ENCODE measurements around the gene PRR4.

The PRR4 gene

DNA sequence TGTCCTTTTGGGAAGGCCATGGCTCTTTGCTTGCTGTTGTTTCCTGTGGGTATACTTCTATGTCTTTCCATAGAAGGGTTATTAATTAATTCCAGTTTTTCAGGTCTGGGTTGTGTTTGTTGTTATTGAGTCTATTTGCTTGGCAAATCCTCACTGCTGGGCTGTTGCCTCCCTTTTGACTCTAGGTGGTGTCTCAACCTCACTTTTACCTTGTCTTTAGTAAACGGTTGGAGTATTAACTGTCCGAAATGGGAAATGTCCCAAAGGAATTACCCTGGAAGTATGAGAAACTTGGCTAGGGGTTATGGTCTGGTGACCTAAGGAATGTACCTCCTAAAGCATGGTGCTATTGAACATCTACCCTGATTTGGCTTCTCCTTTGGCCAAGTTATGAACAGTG lies 18.1 kb upstream of the PRR4 start:
- in situ Hi-C loops (cut with MboI; ENCODE audit: low pct_unique_long_range_greater_than_20kb, low sequenced_read_pairs, unreplicated experiment): no loop called here
- TF ChIP-seq, protein P1, sequence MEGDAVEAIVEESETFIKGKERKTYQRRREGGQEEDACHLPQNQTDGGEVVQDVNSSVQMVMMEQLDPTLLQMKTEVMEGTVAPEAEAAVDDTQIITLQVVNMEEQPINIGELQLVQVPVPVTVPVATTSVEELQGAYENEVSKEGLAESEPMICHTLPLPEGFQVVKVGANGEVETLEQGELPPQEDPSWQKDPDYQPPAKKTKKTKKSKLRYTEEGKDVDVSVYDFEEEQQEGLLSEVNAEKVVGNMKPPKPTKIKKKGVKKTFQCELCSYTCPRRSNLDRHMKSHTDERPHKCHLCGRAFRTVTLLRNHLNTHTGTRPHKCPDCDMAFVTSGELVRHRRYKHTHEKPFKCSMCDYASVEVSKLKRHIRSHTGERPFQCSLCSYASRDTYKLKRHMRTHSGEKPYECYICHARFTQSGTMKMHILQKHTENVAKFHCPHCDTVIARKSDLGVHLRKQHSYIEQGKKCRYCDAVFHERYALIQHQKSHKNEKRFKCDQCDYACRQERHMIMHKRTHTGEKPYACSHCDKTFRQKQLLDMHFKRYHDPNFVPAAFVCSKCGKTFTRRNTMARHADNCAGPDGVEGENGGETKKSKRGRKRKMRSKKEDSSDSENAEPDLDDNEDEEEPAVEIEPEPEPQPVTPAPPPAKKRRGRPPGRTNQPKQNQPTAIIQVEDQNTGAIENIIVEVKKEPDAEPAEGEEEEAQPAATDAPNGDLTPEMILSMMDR (IDR thresholded peaks at IDR 0.05; ENCODE audit: extremely low read depth, insufficient read depth, missing control alignments): peak; percentile 17
- DNase-seq (ENCODE audit: low spot score): no peak

DNA sequence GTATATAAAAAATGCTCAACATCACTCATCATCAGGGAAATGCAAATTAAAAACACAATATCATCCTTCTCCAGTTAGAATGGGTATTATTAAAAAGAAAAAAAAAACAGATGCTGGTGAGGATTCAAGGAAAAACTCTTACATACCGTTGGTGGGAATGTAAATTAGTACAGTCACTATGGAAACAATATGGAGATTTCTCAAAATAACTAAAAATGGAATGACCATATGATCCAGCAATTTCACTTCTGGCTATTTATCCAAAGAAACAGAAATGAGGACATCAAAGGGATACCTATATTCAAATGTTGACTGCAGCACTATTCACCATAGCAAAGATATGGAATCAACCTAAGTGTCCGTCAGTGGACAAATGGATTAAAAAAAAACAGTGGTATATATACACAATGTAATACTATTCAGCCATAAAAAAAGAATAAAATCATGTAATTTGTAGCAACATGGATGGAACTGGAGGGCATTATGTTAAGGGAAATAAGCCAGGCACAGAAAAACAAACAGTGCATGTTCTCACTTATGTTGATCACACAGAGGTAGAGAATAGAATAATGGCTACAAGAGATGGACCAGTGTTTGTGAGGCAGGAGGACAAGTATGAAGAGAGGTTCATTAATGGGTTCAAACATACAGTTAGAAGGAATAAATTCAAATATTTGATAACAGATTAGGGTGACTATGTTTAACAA lies 14.4 kb upstream of the PRR4 start:
- no peak for DNase-seq (ENCODE audit: low spot score)
- in situ Hi-C loops (cut with MboI; ENCODE audit: low pct_unique_long_range_greater_than_20kb, low sequenced_read_pairs, unreplicated experiment): no loop called here
- TF ChIP-seq, protein P1 (IDR thresholded peaks at IDR 0.05; ENCODE audit: extremely low read depth, insufficient read depth, missing control alignments): no peak

DNA sequence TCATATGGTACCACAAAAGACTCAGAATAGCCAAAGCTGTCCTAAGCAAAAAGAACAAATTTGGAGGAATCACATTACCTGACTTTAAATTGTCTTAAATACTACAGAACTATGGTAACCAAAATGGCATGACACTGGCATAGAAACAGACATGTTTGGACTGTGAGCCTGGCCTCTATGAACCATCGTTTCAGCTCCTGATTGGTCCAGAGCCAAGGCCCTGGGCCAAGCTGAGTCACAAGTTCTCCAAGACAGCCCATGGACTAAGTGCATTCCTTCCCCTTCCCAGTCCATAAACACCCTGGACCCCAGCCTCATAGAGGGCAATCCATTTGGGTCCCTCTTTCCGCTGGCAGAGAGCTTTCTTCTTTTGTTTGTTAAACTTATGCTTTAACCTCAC lies 12.1 kb upstream of the PRR4 start:
- DNase-seq (ENCODE audit: low spot score): no peak
- TF ChIP-seq, protein P1 (IDR thresholded peaks at IDR 0.05; ENCODE audit: extremely low read depth, insufficient read depth, missing control alignments): no peak
- in situ Hi-C loops (cut with MboI; ENCODE audit: low pct_unique_long_range_greater_than_20kb, low sequenced_read_pairs, unreplicated experiment): no loop called here

DNA sequence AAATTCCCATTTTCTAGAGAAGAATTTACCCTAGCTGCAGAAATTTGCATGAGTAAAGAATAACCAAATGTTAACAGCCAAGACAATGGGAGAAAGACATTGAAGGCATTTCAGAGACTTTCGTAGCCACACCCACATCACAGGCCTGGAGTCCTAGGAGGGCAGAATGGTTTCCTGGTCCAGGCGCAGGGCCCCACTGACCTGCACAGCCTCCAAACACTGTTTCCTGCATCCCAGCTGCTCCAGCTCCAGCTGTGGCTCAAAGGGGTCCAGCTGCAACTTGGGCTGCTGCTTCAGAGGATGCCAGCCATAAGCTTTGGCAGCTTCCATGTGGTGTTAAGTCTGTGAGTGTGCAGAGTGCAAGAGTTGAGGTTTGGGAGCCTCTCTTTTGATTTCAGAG lies 6.5 kb upstream of the PRR4 start:
- no peak for DNase-seq (ENCODE audit: low spot score)
- in situ Hi-C loops (cut with MboI; ENCODE audit: low pct_unique_long_range_greater_than_20kb, low sequenced_read_pairs, unreplicated experiment): no loop called here
- TF ChIP-seq, protein P1 (IDR thresholded peaks at IDR 0.05; ENCODE audit: extremely low read depth, insufficient read depth, missing control alignments): no peak

DNA sequence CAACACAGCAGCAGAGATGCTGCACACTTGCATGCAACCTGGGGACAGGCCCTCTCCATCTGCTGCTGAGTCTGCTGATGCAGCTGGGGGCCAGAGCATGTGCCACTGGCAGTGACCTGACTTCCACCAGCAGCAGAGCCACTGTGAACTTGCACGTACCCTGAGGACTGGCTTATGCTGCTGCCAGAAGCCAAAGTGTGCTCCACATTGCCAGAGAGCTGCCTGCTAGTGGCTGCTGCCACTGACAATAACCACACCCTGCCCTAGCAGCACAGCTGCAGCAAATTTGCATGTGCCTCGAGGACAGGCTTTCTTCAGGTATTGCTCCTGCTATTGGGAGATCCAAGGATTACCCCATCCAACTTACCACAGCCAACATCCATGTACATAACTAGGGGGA lies 4.5 kb upstream of the PRR4 start:
- no peak for DNase-seq (ENCODE audit: low spot score)
- TF ChIP-seq, protein P1 (IDR thresholded peaks at IDR 0.05; ENCODE audit: extremely low read depth, insufficient read depth, missing control alignments): no peak
- in situ Hi-C loops (cut with MboI; ENCODE audit: low pct_unique_long_range_greater_than_20kb, low sequenced_read_pairs, unreplicated experiment): no loop called here

DNA sequence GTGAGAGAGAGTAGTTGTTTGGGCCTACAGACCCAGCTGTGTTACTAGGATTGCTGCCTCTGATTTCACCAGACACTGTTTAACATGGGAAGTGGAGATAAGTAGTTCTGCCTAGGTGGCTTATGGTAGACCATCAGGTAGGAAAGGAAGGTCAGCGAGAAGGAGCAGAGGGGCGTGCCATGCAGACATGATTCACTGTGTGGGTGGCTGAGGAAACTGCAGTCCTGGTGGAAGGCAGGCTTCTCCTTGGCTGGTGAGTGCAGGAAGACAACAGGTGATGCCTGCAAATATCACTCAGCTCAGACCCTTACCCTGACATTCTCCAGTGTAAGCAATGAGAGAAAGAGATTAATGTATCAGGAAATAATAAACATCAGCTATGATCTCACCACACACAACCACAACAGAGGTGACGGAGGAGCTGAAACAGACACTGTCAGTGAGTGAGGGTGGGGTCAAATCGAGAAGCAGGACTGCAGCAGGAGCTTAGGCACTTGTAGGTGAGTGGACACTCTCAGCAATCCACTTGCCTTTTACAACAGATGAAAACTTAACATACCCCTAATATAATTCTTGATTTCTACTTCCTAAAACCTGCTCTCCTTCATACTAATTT lies 2.1 kb upstream of the PRR4 start:
- in situ Hi-C loops (cut with MboI; ENCODE audit: low pct_unique_long_range_greater_than_20kb, low sequenced_read_pairs, unreplicated experiment): no loop called here
- TF ChIP-seq, protein P1 (IDR thresholded peaks at IDR 0.05; ENCODE audit: extremely low read depth, insufficient read depth, missing control alignments): no peak
- no peak for DNase-seq (ENCODE audit: low spot score)

Data from GM13977 (cell line).